ENCODE data around the gene DMAC2L.

Gene DMAC2L

DNA sequence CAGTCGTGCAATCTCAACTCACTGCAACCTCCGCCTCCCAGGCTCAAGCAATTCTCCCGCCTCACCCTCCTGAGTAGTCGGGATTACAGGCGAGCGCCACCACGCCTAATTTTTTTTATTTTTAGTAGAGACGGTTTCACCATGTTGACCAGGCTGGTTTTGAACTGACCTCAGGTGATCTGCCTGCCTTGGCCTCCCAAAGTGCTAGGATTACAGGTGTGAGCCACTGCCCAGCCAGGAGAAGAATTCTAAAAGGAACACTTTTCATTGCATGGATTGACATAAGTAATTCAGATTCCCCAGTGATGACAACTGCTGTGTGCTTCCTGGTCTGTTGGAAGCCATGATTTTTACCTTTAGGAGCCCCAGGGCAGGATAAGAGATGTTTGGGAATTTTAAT, 22.1 kb downstream of the DMAC2L start:
- H3K27ac ChIP-seq (ENCODE audit: low read depth, low read length), result no peak overlapping the region
- no peaks in the 10 kb centered on the region for H3K27me3 ChIP-seq (ENCODE audit: control insufficient read depth, insufficient read depth, low read length)
- H3K36me3 ChIP-seq (ENCODE audit: control insufficient read depth, insufficient read depth, low read length), result peaks cover 4% of the 10 kb centered on the region
- no peak overlapping the region for H3K9ac ChIP-seq (ENCODE audit: low read length)
- no peak overlapping the region for H3K4me3 ChIP-seq (ENCODE audit: low read length)
- peaks cover 13% of the 10 kb centered on the region for H3K4me1 ChIP-seq (ENCODE audit: control insufficient read depth, insufficient read depth, low read length)

DNA sequence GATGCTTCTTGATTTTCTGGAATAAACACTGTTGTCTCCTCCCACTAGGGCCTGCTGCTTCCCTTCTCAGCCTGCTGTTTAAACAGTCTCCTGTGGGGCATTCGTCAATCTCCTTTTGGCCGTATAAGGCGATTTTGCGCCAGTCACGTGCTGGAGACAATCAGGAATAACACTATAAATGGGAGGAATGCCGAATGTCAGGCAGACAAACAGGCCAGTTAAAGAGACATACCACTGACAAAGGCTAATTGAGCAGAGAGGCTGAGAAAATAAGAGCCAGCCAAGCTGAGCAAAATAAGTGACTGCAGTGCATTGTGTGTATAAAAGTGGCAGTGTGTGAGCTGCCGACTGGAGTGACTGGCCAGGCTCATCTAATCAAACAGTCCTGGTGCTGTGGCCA, 23.3 kb downstream of the DMAC2L start:
- Histone ChIP-seq H3K36me3 (ENCODE audit: control insufficient read depth, insufficient read depth, low read length) (peaks cover 3% of the 10 kb centered on the region), H3K9ac (ENCODE audit: low read length) (no peak overlapping the region), H3K4me1 (ENCODE audit: control insufficient read depth, insufficient read depth, low read length) (peaks cover 13% of the 10 kb centered on the region), H3K27ac (ENCODE audit: low read depth, low read length) (peak overlapping the region; percentile 62), H3K4me3 (ENCODE audit: low read length) (no peak overlapping the region), H3K27me3 (ENCODE audit: control insufficient read depth, insufficient read depth, low read length) (no peaks in the 10 kb centered on the region)

DNA sequence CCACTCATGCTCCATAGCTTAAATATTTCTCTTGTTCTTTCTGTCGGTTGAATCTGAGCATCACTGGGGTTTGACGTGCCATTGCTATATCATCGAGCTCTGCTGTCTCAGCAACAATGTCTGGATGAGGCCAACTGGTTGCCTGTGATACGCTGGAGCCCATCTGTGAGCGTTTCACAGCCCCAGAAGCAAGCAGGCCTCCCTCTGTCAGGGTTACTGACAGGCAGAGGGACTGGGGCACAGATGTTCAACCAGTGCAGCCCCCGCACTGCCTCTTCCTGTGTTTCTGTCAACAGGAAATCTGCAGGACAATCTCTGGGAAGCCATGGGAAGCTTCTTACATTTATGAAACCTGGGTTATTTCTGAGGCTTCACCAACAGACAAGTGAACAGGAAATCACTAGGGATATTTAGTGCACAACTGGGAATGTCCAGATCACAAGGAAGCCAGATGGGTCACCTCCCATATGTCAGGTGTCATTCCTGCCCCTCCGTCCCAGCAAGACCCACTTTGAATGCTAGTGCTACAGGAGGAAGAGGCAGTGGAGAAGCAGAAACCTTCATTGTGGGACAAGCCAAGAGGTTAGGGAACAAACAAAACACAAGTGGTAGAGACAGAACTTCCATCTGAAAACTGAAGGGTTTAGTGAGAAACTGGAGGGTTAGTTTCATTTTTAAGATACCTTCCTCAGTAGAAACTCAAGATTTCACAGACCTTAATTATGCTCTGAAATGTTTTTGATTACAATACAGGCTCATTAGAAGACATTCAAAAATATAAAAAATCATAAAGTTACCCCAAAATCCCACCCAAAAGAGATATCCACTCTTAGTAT, 24.1 kb downstream of the DMAC2L start:
- no peak overlapping the region for H3K9ac ChIP-seq (ENCODE audit: low read length)

DNA sequence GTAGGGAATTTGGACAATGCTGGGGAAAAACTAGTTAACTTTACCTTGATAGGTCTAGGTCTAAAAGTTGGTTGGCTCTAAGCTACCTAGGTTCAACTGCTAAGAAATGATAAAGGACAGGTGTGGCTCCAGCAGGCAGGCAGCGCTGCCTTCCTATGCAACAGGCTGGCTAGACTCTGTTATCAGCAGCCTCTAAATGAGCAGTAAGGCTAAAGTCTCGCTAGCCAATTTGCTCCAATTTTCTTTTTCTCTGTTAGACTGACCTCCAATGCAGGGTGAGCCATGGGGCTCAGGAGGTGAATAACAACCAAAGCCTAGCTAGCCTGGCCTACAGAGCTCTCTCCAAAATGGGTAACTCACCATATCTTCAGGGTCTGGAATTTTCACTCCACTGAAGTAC, 26.5 kb downstream of the DMAC2L start:
- Histone ChIP-seq H3K27me3 (ENCODE audit: control insufficient read depth, insufficient read depth, low read length) (no peaks in the 10 kb centered on the region), H3K4me3 (ENCODE audit: low read length) (no peak overlapping the region), H3K9ac (ENCODE audit: low read length) (no peak overlapping the region), H3K4me1 (ENCODE audit: control insufficient read depth, insufficient read depth, low read length) (peaks cover 29% of the 10 kb centered on the region), H3K27ac (ENCODE audit: low read depth, low read length) (no peak overlapping the region), H3K36me3 (ENCODE audit: control insufficient read depth, insufficient read depth, low read length) (no peaks in the 10 kb centered on the region)

More for the DNA sequence above, 24.1 kb downstream of the DMAC2L start:
- Histone ChIP-seq H3K4me3 (ENCODE audit: low read length) (no peak overlapping the region), H3K36me3 (ENCODE audit: control insufficient read depth, insufficient read depth, low read length) (peaks cover 2% of the 10 kb centered on the region), H3K27ac (ENCODE audit: low read depth, low read length) (peak overlapping the region; percentile 62), H3K27me3 (ENCODE audit: control insufficient read depth, insufficient read depth, low read length) (no peaks in the 10 kb centered on the region), H3K4me1 (ENCODE audit: control insufficient read depth, insufficient read depth, low read length) (peaks cover 13% of the 10 kb centered on the region)

DNA sequence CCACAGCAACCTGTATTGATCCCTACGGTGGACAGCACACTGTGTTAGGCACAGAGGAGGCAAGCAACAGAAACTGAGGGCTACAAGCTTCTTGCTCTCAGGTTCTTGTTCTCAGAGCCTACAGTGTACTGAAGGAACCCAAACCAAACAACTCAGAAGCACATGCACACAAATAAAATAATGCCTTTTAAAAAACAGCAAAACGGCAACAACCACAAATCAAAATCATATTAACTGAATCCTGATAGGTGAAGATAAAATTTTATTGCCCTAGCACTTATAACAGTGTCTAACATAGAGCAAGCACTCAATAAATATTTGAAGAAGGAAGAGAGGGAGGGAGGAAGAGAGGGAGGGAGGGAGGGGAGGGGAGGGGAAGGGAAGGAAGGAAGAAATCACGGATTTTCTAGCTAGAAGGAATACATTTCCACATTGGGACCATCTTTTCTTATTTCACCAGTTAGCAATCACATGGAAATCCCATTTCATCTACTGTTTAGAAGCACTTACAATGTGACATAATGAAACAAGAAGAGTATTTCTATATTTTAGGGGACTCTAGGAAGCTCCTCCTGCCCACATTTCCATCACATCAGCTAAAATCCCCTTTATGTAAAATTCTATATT, 27.2 kb downstream of the DMAC2L start:
- Histone ChIP-seq H3K4me1 (ENCODE audit: control insufficient read depth, insufficient read depth, low read length) (peaks cover 36% of the 10 kb centered on the region), H3K9ac (ENCODE audit: low read length) (no peak overlapping the region), H3K27ac (ENCODE audit: low read depth, low read length) (no peak overlapping the region), H3K4me3 (ENCODE audit: low read length) (no peak overlapping the region), H3K36me3 (ENCODE audit: control insufficient read depth, insufficient read depth, low read length) (no peaks in the 10 kb centered on the region), H3K27me3 (ENCODE audit: control insufficient read depth, insufficient read depth, low read length) (no peaks in the 10 kb centered on the region)

DNA sequence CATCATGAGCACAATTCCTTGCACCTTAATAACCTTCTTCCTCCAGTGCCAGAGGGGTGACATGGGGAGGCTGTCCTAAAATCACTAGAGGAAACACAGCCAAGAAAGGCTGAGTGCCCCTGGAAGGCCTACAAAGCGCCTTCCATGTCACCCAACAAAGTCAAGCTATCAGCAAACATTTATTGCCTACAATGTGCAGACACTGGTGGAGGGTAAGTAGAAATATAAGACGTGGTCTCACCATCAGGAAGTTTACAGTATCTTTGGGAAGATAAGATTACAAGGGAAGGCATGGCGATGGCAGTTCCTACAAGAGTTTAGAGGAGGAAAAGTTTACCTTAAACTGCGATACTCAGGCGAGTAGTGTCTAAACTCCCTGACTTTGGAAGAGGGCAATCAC, 27.9 kb downstream of the DMAC2L start:
- Histone ChIP-seq H3K9ac (ENCODE audit: low read length) (no peak overlapping the region), H3K36me3 (ENCODE audit: control insufficient read depth, insufficient read depth, low read length) (no peaks in the 10 kb centered on the region), H3K4me3 (ENCODE audit: low read length) (no peak overlapping the region), H3K4me1 (ENCODE audit: control insufficient read depth, insufficient read depth, low read length) (peaks cover 40% of the 10 kb centered on the region), H3K27me3 (ENCODE audit: control insufficient read depth, insufficient read depth, low read length) (no peaks in the 10 kb centered on the region), H3K27ac (ENCODE audit: low read depth, low read length) (no peak overlapping the region)

DNA sequence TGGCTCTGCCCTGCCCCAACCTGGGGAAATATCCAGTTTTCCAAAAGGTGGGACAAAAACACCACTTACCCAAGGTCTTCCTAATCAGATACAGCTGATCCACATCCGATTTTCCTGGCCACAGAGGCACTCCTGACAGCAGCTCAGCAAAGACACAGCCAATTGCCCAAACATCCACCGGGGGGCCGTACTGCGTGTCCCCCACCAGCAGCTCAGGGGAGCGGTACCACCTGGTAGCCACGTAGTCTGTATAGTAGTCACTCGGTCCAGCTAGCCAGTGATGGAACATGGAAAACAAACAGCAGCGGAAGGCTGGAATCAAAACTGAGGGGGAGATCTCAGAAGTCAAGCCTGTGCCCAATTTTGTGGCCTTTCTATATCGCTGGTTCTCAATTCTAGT, 28.8 kb downstream of the DMAC2L start:
- no peak overlapping the region for H3K9ac ChIP-seq (ENCODE audit: low read length)
- H3K4me1 ChIP-seq (ENCODE audit: control insufficient read depth, insufficient read depth, low read length), result peaks cover 36% of the 10 kb centered on the region
- no peaks in the 10 kb centered on the region for H3K36me3 ChIP-seq (ENCODE audit: control insufficient read depth, insufficient read depth, low read length)
- H3K27me3 ChIP-seq (ENCODE audit: control insufficient read depth, insufficient read depth, low read length), result no peaks in the 10 kb centered on the region
- H3K4me3 ChIP-seq (ENCODE audit: low read length), result no peak overlapping the region
- no peak overlapping the region for H3K27ac ChIP-seq (ENCODE audit: low read depth, low read length)

DNA sequence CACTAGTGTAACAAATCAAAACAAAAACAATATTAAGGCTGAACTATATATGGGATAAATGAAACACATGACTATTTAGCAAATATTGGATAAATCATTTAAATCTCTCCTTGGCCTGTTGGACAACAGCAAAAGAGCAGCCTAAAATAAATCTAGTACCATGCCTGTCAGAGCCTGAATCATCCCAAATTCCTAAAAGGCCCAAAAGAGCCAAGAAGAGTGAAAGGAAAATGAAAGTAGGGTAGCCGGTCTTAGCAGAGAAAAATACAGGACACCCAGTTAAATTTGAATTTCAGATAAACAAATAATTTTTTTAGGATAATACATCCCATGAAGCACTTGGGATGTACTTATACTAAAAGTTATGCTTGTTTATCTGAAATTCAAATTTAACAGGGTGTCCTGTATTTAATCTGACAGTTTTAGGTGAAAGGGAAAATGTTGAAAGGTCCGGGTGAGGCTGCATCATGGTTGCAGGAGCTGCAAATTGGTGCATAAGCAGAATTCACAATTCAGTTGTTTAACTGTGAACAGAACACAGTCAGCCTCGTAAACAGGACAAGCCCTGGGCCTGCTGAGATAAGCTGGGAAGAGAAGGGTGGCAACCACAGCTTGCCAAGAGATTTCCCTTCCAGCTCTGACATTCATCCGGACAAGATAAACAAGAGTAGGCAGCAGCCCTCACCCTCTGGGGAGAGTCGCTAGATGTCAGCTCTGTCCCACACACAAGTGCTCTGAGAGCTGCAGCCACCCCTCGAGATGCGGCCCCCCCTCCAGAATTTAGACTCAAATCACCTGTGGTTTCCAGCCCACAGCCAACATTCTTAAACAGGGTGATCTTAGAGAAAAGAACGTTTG, 30.3 kb downstream of the DMAC2L start:
- H3K9ac ChIP-seq (ENCODE audit: low read length), result no peak overlapping the region
- peak overlapping the region; percentile 17 for H3K4me3 ChIP-seq (ENCODE audit: low read length)
- H3K27ac ChIP-seq (ENCODE audit: low read depth, low read length), result peak overlapping the region; percentile 72
- peaks cover 32% of the 10 kb centered on the region for H3K4me1 ChIP-seq (ENCODE audit: control insufficient read depth, insufficient read depth, low read length)
- no peaks in the 10 kb centered on the region for H3K27me3 ChIP-seq (ENCODE audit: control insufficient read depth, insufficient read depth, low read length)
- no peaks in the 10 kb centered on the region for H3K36me3 ChIP-seq (ENCODE audit: control insufficient read depth, insufficient read depth, low read length)

DNA sequence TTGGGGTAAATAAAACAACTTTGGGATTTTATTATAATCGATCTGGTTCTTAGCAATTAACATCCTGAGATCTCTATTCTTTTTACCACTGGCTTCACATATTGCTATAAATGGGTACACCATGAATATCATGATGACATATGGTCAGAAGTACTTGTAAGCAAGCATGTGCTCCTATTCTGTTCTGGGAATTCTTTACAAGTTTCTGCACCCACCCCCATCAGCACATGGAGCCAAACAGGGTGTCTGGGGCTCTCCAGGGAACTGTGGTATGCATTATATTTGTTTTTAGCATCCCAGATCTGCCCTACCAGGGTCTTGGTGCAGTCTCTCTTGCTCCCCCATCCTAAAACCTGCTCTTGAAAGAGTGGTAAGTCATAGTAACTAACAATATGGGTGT, 31.3 kb downstream of the DMAC2L start:
- no peaks in the 10 kb centered on the region for H3K36me3 ChIP-seq (ENCODE audit: control insufficient read depth, insufficient read depth, low read length)
- peak overlapping the region; percentile 11 for H3K4me3 ChIP-seq (ENCODE audit: low read length)
- peaks cover 33% of the 10 kb centered on the region for H3K4me1 ChIP-seq (ENCODE audit: control insufficient read depth, insufficient read depth, low read length)
- no peak overlapping the region for H3K9ac ChIP-seq (ENCODE audit: low read length)
- H3K27me3 ChIP-seq (ENCODE audit: control insufficient read depth, insufficient read depth, low read length), result no peaks in the 10 kb centered on the region
- peak overlapping the region; percentile 70 for H3K27ac ChIP-seq (ENCODE audit: low read depth, low read length)

DNA sequence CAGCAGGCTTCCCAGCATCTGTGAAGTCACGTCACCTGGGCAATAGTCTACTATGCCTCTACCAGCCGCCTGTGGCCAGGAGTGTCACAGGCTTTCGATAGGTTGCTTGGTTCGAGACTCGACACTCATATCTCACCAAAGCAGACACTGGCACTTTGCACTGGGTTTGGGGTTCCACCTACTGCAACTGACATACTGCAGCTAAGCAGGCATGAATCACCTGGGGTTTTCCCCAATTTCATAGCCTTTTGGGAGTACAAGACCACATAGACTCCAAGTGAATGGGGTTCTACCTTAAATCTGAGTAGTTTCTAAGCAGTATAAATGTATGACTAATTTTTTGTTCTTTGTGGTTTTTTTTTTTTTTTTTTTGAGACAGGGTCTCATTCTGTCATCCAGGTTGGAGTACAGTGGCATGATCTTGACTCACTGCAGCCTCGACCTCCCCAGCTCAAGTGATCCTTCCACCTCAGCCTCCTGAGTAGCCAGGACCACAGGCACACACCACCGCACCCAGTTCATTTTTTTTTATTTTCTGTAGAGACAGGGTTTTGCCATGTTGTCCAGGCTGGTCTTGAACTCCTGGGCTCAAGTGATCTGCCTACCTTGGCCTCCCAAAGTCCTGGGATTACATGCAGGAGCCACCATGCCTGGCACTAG, 32.1 kb downstream of the DMAC2L start:
- peaks cover 33% of the 10 kb centered on the region for H3K4me1 ChIP-seq (ENCODE audit: control insufficient read depth, insufficient read depth, low read length)

DNA sequence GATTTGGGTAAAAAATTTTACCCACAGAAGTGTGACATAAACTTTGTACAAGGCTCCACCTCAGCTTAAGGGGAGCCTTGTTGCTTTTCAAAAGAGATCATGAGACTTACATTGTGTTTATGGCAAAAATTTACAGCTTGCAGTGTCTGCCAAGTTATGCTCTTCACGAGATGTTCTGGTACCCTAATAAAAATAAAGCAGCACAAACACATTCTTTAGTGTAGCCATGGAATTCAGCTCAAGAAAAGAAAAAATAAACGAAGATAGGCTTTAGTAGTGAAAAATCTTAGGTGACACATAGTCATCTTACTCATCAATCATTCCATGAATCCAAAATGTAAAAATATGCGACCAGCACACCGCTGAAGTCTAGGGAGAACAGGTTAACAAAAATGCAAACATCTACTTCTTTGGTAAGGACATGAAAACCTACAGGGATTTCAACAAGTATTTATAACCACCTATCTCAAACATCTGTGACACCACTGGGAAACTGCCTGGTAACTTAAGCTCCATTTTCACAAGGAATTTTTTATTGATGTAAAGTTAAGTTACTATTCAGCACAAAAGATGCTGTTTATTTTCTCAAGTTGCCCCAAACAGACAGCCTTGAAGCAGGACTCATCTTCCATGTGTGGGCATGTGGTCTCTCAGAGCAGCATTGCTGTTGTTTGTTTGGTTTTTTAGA, 32.9 kb downstream of the DMAC2L start:
- H3K9ac ChIP-seq (ENCODE audit: low read length), result no peak overlapping the region
- peak overlapping the region; percentile 70 for H3K27ac ChIP-seq (ENCODE audit: low read depth, low read length)
- H3K36me3 ChIP-seq (ENCODE audit: control insufficient read depth, insufficient read depth, low read length), result no peaks in the 10 kb centered on the region
- no peak overlapping the region for H3K4me3 ChIP-seq (ENCODE audit: low read length)
- H3K27me3 ChIP-seq (ENCODE audit: control insufficient read depth, insufficient read depth, low read length), result no peaks in the 10 kb centered on the region
- peaks cover 33% of the 10 kb centered on the region for H3K4me1 ChIP-seq (ENCODE audit: control insufficient read depth, insufficient read depth, low read length)

More for the DNA sequence above, 32.1 kb downstream of the DMAC2L start:
- Histone ChIP-seq H3K9ac (ENCODE audit: low read length) (no peak overlapping the region), H3K4me3 (ENCODE audit: low read length) (peak overlapping the region; percentile 6), H3K36me3 (ENCODE audit: control insufficient read depth, insufficient read depth, low read length) (no peaks in the 10 kb centered on the region), H3K27me3 (ENCODE audit: control insufficient read depth, insufficient read depth, low read length) (no peaks in the 10 kb centered on the region), H3K27ac (ENCODE audit: low read depth, low read length) (peak overlapping the region; percentile 70)
